Activated CD4-positive, alpha-beta memory T cell treated with anti-CD3 and anti-CD28 coated beads, Interleukin-2, amount 10 ng/mL, durations not matched to agents 7 days and 5 days (primary cell): Measurements from ENCODE around the gene SIN3B. TPM values are rescaled to one million over a fixed set of nuclear protein-coding genes. Genes with fewer than 3 reads are reported as not detected.
A peak's percentile ranks its signal among the peaks of the same experiment; 100 is the strongest.

Experiments used
- CTCF ChIA-PET: fragments of 350-600 bp; sonication (Branson Sonifier 250); formaldehyde crosslinking; loops from one replicate; lab custom pipeline; 2021; ENCODE audit warnings: antibody characterized with exemption, inconsistent platforms; lab: Charles Lee
- POLR2A ChIA-PET: fragments of 350-600 bp; sonication (Branson Sonifier 250); formaldehyde crosslinking; loops from one replicate; lab custom pipeline; 2021; ENCODE audit warnings: antibody characterized with exemption; lab: Charles Lee
- DNase-seq: peaks from one replicate; pipeline ENCODE4 v3.0.0-alpha.2; 2020
- H3K27ac Mint-ChIP-seq: one replicate; pipeline ENCODE4 v1.8.0; 2021; ENCODE audit warnings: mild to moderate bottlenecking, mixed read lengths
- H3K27me3 Mint-ChIP-seq: one replicate; pipeline ENCODE4 v1.8.0; 2021; ENCODE audit warnings: mixed read lengths
- H3K36me3 Mint-ChIP-seq: one replicate; pipeline ENCODE4 v1.8.0; 2021; ENCODE audit warnings: low read depth, mixed read lengths
- H3K4me1 Mint-ChIP-seq: one replicate; pipeline ENCODE4 v1.8.0; 2021; ENCODE audit warnings: mixed read lengths
- H3K4me3 Mint-ChIP-seq: one replicate; pipeline ENCODE4 v1.8.0; 2021; ENCODE audit warnings: mild to moderate bottlenecking, mixed read lengths
- H3K9me3 Mint-ChIP-seq: one replicate; pipeline ENCODE4 v1.8.0; 2021; ENCODE audit warnings: mixed read lengths
- total RNA-seq, 2 experiments: library from RNA; stranded (reverse); gene quantifications; one replicate each; pipeline ENCODE4 v1.2.3, GENCODE V29; 2021

The SIN3B gene
- total RNA-seq, 2 experiments from 2014 or later, result 25.8 to 28.1 TPM

DNA sequence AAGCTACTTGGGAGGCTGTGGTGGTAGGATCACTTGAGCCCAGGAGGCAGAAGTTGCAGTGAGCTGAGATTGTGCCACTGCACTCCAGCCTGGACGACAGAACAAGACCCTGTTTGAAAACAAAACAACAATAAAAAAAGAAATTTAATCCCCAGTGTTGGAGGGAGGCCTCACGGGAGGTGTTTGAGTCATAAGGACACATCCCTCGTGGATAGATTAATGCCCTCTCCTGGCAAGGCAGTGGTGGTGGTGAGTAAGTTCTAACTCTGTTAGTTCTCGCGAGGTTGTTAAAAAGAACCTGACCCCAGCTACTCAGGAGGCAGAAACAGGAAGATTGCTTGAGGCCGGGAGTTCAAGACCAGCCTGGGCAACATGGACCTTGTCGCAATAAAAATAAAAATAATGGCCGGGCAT lies 27.6 kb upstream of the SIN3B start:
- H3K27me3 Mint-ChIP-seq, result no peaks in the 10 kb centered on the region
- no peak overlapping the region for H3K27ac Mint-ChIP-seq
- DNase-seq, result no peak
- ChIA-PET POLR2A (no interaction called here), CTCF (no interaction called here)
- no peak overlapping the region for H3K4me3 Mint-ChIP-seq
- H3K4me1 Mint-ChIP-seq, result no peaks in the 10 kb centered on the region
- no peaks in the 10 kb centered on the region for H3K36me3 Mint-ChIP-seq
- no peaks in the 10 kb centered on the region for H3K9me3 Mint-ChIP-seq

DNA sequence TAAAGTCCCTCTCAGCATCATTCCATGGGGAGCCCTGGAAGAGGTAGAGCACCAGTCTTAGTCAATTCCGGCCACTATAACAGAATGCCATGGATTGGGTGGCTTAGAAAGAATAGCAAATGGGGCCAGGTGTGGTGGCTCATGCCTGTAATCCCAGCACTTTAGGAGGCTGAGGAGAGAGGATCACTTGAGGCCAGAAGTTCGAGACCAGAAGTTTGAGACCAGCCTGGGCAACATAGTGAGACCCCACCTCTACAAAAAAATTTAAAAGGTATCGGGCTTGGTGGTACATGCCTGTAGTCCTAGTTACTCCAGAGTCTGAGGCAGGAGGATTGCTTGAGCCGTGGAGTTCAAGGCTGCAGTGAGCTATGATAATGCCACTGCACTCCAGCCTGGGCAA lies 25.0 kb upstream of the SIN3B start:
- POLR2A ChIA-PET, result no interaction called here
- no peak overlapping the region for H3K4me3 Mint-ChIP-seq
- DNase-seq, result no peak
- no peaks in the 10 kb centered on the region for H3K36me3 Mint-ChIP-seq
- H3K27ac Mint-ChIP-seq, result no peak overlapping the region
- H3K9me3 Mint-ChIP-seq, result no peaks in the 10 kb centered on the region
- CTCF ChIA-PET, result no interaction called here
- no peaks in the 10 kb centered on the region for H3K27me3 Mint-ChIP-seq
- H3K4me1 Mint-ChIP-seq, result no peaks in the 10 kb centered on the region

DNA sequence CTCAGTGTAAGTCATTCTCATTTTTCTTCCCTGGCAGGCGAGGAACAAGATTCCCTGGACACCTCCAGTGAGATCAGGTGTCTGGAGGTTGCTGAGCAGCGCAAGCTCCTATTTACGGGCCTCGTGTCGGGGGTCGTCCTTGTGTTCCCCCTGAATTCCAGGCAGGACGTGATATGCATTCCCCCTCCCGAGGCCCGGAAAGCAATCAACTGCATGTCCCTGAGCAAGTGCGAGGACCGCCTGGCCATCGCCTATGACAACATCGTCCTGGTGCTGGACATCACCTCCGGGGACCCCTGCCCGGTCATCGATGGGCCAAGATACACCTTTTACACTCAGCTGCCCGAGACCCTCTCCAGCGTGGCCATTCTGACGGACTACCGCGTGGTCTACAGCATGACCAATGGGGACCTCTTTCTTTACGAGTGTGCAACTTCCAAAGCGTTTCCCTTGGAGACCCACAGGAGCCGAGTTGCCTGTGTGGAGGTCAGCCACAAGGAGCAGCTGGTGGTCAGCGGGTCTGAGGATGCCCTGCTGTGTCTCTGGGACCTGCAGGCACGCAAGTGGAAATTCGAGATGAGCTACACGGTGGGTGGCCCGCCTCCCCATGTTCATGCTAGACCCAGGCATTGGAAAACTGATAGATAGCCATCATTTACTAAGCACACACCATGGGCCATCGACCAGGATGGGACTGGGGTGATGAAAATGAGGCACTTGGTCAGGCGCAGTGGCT lies 21.5 kb upstream of the SIN3B start:
- Mint-ChIP-seq H3K9me3 (no peaks in the 10 kb centered on the region), H3K27ac (no peak overlapping the region), H3K4me3 (no peak overlapping the region), H3K27me3 (peaks cover 1% of the 10 kb centered on the region), H3K36me3 (no peaks in the 10 kb centered on the region), H3K4me1 (no peaks in the 10 kb centered on the region)
- DNase-seq, result no peak
- ChIA-PET POLR2A (no interaction called here), CTCF (no interaction called here)

DNA sequence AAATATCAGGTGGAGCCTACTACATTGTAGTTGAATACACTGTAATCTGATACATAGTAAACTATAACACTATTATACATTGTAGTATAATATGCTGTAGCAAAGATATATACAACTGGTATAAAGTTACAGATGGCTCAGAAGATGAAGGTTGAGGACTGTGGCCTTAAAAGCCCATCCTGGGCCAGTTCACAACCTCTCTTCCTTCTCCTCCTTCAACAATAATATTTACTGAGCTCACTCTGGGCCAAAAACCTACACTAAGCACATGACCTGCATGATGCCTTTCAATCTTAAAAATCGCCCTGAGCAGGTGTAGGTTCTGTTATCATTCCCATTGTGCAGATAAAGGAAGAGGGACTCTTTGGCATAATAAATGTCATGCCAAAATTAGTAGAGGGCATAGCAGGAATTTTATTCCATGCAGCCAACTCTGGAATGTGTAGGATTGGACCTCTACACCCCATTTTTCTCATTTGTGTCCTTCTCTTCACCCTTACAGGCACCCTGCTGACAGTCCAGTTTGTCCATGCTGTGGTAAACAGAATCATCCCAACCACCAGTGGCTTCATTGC lies 14.6 kb upstream of the SIN3B start:
- no peak for DNase-seq
- H3K4me3 Mint-ChIP-seq, result no peak overlapping the region
- ChIA-PET POLR2A (no interaction called here), CTCF (no interaction called here)
- H3K27ac Mint-ChIP-seq, result no peak overlapping the region
- H3K36me3 Mint-ChIP-seq, result no peaks in the 10 kb centered on the region
- no peaks in the 10 kb centered on the region for H3K9me3 Mint-ChIP-seq
- peaks cover 16% of the 10 kb centered on the region for H3K27me3 Mint-ChIP-seq
- no peaks in the 10 kb centered on the region for H3K4me1 Mint-ChIP-seq

DNA sequence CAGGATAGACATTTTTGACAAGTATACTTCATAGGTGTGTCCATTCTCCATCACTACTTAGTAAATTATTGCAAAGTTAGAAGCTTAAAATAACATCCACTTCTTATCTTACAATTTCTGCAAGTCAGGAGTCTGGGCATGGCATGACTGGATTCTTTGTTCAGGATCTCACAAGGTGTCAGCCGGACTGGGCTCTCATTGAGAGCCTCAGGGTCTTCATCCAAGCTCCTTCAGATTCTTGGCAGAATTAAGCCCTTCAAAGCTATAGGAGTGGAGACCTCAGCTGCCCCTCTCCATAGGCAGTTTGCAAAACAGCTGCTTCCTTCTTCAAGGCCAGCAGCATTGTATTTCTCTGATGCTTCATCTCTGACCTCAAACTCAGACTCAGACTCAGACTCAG lies 9.1 kb upstream of the SIN3B start:
- Mint-ChIP-seq H3K9me3 (no peaks in the 10 kb centered on the region), H3K4me1 (peaks cover 5% of the 10 kb centered on the region), H3K27me3 (peaks cover 12% of the 10 kb centered on the region), H3K27ac (no peak overlapping the region), H3K36me3 (no peaks in the 10 kb centered on the region), H3K4me3 (no peak overlapping the region)
- CTCF ChIA-PET, result no interaction called here
- DNase-seq, result no peak
- POLR2A ChIA-PET, result no interaction called here

DNA sequence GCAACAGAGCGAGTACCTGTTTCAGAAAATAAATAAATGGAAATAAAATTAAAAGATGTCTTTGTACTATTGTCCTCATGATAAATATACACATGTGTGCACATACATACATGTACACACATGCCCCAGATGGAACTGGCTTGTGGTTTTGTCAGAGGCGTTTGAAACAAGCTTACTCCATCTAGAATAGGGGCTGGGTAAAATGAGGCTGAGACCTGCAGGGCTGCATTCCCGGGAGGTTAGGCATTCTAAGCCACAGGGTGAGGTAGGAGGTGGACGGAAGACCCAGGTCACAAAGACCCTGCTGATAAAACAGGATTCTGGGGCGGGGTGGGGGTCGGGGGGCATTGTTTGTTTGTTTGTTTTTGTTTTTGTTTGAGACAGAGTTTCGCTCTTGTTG lies 8.1 kb upstream of the SIN3B start:
- H3K9me3 Mint-ChIP-seq, result no peaks in the 10 kb centered on the region
- ChIA-PET POLR2A (no interaction called here), CTCF (no interaction called here)
- no peaks in the 10 kb centered on the region for H3K36me3 Mint-ChIP-seq
- peaks cover 15% of the 10 kb centered on the region for H3K27me3 Mint-ChIP-seq
- peaks cover 12% of the 10 kb centered on the region for H3K4me1 Mint-ChIP-seq
- no peak for DNase-seq
- no peak overlapping the region for H3K4me3 Mint-ChIP-seq
- H3K27ac Mint-ChIP-seq, result no peak overlapping the region

DNA sequence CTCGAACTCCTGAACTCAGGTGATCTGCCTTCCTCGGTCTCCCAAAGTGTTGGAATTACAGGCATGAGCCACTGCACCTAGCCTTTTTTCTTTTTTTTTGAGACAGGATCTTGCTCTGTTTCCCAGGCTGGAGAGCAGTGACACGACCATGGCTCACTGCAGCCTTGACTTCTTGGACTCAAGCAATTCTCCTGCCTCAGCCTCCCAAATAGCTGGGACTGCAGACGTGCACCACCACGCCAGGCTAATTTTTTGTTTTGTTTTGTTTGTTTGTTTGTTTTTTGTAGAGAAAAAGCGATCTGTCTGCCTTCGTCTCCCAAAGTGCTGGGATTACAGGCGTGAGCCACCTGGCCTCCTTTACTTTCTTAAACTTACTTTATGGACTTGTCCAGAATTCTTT lies 6.5 kb upstream of the SIN3B start:
- POLR2A ChIA-PET, result no interaction called here
- Mint-ChIP-seq H3K4me3 (no peak overlapping the region), H3K4me1 (peaks cover 14% of the 10 kb centered on the region), H3K36me3 (no peaks in the 10 kb centered on the region), H3K27ac (no peak overlapping the region), H3K9me3 (no peaks in the 10 kb centered on the region), H3K27me3 (peaks cover 24% of the 10 kb centered on the region)
- CTCF ChIA-PET, result no interaction called here
- DNase-seq, result no peak

DNA sequence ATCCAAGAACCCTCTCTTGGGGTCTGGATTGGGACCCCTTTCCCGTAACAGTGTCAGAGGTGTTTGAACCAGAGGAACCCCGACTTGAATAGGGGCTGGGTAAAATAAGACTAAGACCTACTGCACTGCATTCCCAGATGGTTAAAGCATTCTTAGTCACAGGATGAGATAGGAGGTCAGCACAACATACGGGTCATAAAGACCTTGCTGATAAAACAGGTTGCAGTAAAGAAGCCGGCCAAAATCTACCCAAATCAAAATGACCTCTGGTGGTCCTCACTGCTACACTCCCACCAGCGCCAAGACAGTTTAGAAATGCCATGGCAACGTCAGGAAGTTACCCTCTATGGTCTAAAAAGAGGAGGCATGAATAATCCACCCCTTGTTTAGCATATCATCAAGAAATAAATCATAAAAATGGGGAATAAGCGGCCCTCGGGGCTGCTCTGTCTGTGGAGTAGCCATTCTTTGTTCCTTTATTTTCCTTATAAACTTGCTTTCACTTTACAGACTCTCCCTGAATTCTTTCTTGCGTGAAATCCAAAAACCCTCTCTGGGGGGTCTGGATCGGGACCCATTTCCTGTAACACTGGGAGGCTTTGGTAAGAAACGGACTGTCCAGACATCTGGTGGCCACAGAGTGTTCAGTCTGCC lies 4.4 kb upstream of the SIN3B start:
- Mint-ChIP-seq H3K9me3 (no peaks in the 10 kb centered on the region), H3K4me1 (peaks cover 22% of the 10 kb centered on the region), H3K27me3 (peaks cover 24% of the 10 kb centered on the region), H3K27ac (no peak overlapping the region), H3K4me3 (peak overlapping the region; percentile 42), H3K36me3 (no peaks in the 10 kb centered on the region)
- DNase-seq, result no peak
- POLR2A ChIA-PET, result no interaction called here
- CTCF ChIA-PET, result no interaction called here

DNA sequence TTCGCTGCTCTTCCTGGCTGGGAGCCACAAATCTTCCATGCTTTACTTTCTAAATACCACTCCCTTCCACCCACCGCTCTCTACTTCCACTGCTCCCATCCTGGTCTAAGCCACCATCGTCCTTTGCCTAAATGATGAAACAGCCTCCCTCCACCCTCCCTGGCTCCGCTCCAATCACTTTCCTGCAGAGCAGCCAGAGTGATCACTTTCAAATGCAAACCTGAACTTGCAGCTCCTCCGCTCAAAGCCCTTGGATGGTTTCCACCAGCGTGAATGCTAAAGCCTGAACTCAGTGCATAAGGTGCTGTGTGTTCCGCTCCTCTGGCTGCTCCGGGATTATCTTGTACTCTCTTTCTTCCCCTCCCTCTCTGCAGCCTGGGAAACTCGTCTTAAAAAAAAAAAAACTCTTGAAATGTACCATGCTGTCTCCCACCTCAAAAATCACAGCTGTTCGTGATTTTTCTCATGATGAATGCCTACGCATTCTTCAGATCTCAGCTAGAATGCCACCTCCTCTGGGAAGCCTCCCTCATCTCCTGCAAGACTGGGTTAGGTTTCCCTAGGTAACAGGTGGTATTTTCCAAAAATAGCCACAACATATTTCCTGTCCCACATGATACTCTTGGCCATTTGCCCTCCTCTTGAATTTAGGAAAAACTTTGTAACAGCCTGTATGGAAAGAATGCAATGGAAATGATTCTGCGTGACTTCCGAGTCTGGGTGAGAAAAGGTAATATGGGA lies 3.7 kb upstream of the SIN3B start:
- no peak overlapping the region for H3K27ac Mint-ChIP-seq
- H3K4me1 Mint-ChIP-seq, result peaks cover 28% of the 10 kb centered on the region
- no peaks in the 10 kb centered on the region for H3K9me3 Mint-ChIP-seq
- no peak for DNase-seq
- ChIA-PET POLR2A (no interaction called here), CTCF (no interaction called here)
- H3K36me3 Mint-ChIP-seq, result no peaks in the 10 kb centered on the region
- peaks cover 24% of the 10 kb centered on the region for H3K27me3 Mint-ChIP-seq
- peak overlapping the region; percentile 42 for H3K4me3 Mint-ChIP-seq

DNA sequence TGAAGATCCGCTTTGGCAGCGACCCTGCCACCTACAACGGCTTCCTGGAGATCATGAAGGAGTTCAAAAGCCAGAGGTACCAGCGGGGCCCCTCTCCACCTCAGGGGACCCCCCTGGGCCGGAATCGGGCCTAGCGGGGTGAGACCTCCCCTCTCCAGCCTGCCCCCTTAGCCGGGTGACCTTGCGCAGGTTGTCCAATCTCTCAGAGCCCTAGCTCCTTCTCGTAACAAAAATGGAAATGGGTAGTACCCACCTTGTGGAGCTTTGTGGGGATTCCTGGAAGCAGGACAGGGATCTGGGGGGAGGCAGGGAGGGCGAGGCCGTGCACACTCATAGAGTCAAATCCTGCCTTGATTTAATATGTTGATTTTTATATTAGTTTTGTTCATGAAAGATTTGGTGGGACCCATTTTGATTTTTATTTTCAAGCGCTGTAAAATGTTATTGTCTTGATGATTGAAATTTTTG lies 658 bp downstream of the SIN3B start:
- H3K27ac Mint-ChIP-seq, result peak overlapping the region; percentile 66
- peaks cover 22% of the 10 kb centered on the region for H3K27me3 Mint-ChIP-seq
- POLR2A ChIA-PET, result interaction anchor here (1.0 to 1.1 kb wide), 2 partner anchors 170 to 360 kb away, joined by 3 read pairs; partner anchors contain the start of gene SMIM7
- H3K4me1 Mint-ChIP-seq, result peaks cover 32% of the 10 kb centered on the region
- no peaks in the 10 kb centered on the region for H3K9me3 Mint-ChIP-seq
- CTCF ChIA-PET, result no interaction called here
- peaks cover 14% of the 10 kb centered on the region for H3K36me3 Mint-ChIP-seq
- DNase-seq, result no peak
- peak overlapping the region; percentile 83 for H3K4me3 Mint-ChIP-seq

DNA sequence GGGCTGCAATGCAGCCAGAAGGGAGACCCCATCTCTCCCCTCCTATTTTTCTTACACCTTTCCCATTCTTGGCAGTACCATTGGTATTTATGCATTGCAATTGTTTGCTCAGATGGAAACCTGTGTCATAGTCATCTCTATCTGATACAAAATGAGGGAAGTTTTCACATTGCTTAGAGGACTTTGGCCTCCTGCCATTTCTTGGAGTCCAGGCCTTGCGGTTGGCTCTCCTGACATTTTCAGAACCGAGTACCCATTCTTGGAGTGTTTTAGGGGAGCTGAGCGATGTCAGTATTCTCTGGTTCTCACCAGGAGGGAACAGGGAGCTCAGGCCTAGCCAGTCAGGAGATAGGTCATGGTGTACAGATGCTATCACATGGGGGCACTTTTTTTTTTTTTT lies 1.5 kb downstream of the SIN3B start:
- ChIA-PET POLR2A (no interaction called here), CTCF (no interaction called here)
- Mint-ChIP-seq H3K27me3 (peaks cover 14% of the 10 kb centered on the region), H3K4me3 (peak overlapping the region; percentile 83), H3K4me1 (peaks cover 25% of the 10 kb centered on the region), H3K36me3 (peaks cover 14% of the 10 kb centered on the region), H3K27ac (no peak overlapping the region), H3K9me3 (no peaks in the 10 kb centered on the region)
- DNase-seq, result no peak

DNA sequence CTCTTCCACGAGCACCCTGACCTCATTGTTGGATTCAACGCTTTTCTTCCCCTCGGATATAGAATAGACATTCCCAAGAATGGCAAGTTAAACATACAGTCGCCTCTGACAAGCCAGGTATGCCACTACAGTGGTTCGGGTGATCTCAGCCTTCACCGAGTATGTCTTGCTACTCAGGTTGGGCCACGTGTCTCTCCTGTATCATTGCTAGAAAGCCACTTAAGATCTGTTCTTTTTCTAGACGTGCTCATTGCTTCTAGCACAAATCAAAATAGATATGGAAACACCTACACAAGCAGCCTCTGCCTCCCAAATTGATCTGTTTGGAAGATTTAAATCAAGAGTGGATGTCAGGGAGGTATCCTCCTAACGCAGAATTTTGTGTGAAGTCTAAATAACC lies 2.3 kb downstream of the SIN3B start:
- H3K4me1 Mint-ChIP-seq, result peaks cover 24% of the 10 kb centered on the region
- H3K27me3 Mint-ChIP-seq, result peaks cover 7% of the 10 kb centered on the region
- POLR2A ChIA-PET, result no interaction called here
- CTCF ChIA-PET, result no interaction called here
- H3K9me3 Mint-ChIP-seq, result no peaks in the 10 kb centered on the region
- H3K4me3 Mint-ChIP-seq, result peak overlapping the region; percentile 28
- DNase-seq, result no peak
- peaks cover 14% of the 10 kb centered on the region for H3K36me3 Mint-ChIP-seq
- no peak overlapping the region for H3K27ac Mint-ChIP-seq

DNA sequence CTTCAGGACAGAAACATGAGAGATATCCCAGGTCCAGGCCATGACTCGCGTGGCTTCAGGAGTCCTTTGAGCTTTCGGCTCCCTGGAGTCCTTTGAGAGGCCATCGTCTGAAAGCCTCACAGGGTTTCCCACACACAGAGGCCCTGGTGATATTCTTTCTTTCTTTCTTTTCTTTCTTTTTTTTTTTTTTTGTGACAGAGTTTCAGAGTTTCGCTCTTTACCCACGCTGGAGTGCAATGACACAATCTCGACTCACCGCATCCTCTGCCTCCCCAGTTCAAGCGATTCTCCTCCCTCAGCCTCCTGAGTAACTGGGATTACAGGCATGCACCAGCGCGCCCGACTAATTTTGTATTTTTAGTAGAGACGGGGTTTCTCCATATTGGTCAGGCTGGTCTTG lies 5.5 kb downstream of the SIN3B start:
- H3K27ac Mint-ChIP-seq, result no peak overlapping the region

More for the DNA sequence above, 5.5 kb downstream of the SIN3B start:
- no peaks in the 10 kb centered on the region for H3K9me3 Mint-ChIP-seq
- H3K4me3 Mint-ChIP-seq, result no peak overlapping the region
- no peaks in the 10 kb centered on the region for H3K27me3 Mint-ChIP-seq
- DNase-seq, result no peak
- H3K36me3 Mint-ChIP-seq, result peaks cover 18% of the 10 kb centered on the region
- CTCF ChIA-PET, result no interaction called here
- POLR2A ChIA-PET, result no interaction called here
- H3K4me1 Mint-ChIP-seq, result peaks cover 17% of the 10 kb centered on the region
